H1 (cell line): ENCODE data around the gene ADGRG7. TPM values are rescaled to one million over a fixed set of nuclear protein-coding genes. Genes with fewer than 3 reads are reported as not detected.

Experiments
- CTCF ChIA-PET: fragments of 300-600 bp; sonication (Branson Sonifier 250); formaldehyde crosslinking; loops from one replicate; lab custom pipeline; 2021; ENCODE audit not compliant: partially characterized antibody; lab: Charles Lee
- POLR2A ChIA-PET: fragments of 300-600 bp; sonication (Branson Sonifier 250); formaldehyde crosslinking; loops from one replicate; lab custom pipeline; 2021; ENCODE audit warnings: inconsistent platforms; ENCODE audit not compliant: partially characterized antibody; lab: Charles Lee
- DNase-seq, 2 experiments: peaks; one replicate each; pipeline versions ENCODE4 v3.0.0 to v3.0.0-alpha.2; 2010 to 2022; ENCODE audit warnings: low spot score in 2 of 2, low read depth in 1 of 2, mixed read lengths in 1 of 2
- FAIRE-seq: peaks from 2 replicates; lab custom pipeline; 2011; peaks lifted over from hg19 to GRCh38; lab: Jason Lieb, UNC
- H2AFZ ChIP-seq: 2 replicates; pipeline ENCODE4 v1.8.1; 2012; ENCODE audit warnings: low read length, inconsistent platforms
- H2AK5ac ChIP-seq: 2 replicates; pipeline ENCODE4 v1.6.1; 2013; ENCODE audit warnings: low read depth, low read length
- H2BK120ac ChIP-seq: replicated peaks from 2 replicates; pipeline ENCODE3; 2013; ENCODE audit warnings: low read depth, low read length, inconsistent platforms
- H2BK12ac ChIP-seq: 2 replicates; pipeline ENCODE4 v1.6.1; 2013; ENCODE audit warnings: low read depth, low read length
- H2BK15ac ChIP-seq: 2 replicates; pipeline ENCODE4 v1.6.1; 2013; ENCODE audit warnings: low read length
- H2BK20ac ChIP-seq: 2 replicates; pipeline ENCODE4 v1.6.1; 2013; ENCODE audit warnings: low read length
- H2BK5ac ChIP-seq: 2 replicates; pipeline ENCODE4 v1.6.1; 2013; ENCODE audit warnings: low read depth, low read length
- H3K14ac ChIP-seq: 2 replicates; pipeline ENCODE4 v1.6.1; 2013; ENCODE audit warnings: inconsistent platforms; ENCODE audit not compliant: insufficient read length
- H3K18ac ChIP-seq: 2 replicates; pipeline ENCODE4 v1.6.1; 2013; ENCODE audit warnings: low read length; ENCODE audit errors: extremely low read depth
- H3K23ac ChIP-seq: 2 replicates; pipeline ENCODE4 v1.6.1; 2013; ENCODE audit warnings: inconsistent platforms; ENCODE audit not compliant: insufficient read length
- H3K23me2 ChIP-seq: 2 replicates; pipeline ENCODE4 v1.6.1; 2013; ENCODE audit warnings: low read depth, low read length
- H3K27ac ChIP-seq: 2 replicates; pipeline ENCODE4 v1.6.1; 2011; ENCODE audit warnings: low read depth, low read length, inconsistent platforms
- H3K27me3 ChIP-seq, 4 experiments: replicated peaks in 1 of 4; 1 replicate in 1 of 4; 2 replicates in 3 of 4; pipeline versions ENCODE4 v1.6.1 to v1.8.1; 2011 to 2013; ENCODE audit warnings: low read length in 3 of 4, mild to moderate bottlenecking in 3 of 4, inconsistent platforms in 2 of 4, mixed read lengths in 2 of 4, moderate library complexity in 1 of 4; ENCODE audit not compliant: control insufficient read depth in 3 of 4, insufficient read depth in 3 of 4; ENCODE audit errors: extremely low read depth in 1 of 4
- H3K36me3 ChIP-seq, 4 experiments: 2 replicates each; pipeline versions ENCODE4 v1.6.1 to v1.8.1; 2011 to 2013; ENCODE audit warnings: mild to moderate bottlenecking in 4 of 4, low read length in 3 of 4, moderate library complexity in 2 of 4, control low read depth in 1 of 4, inconsistent platforms in 1 of 4; ENCODE audit not compliant: insufficient read depth in 4 of 4, control insufficient read depth in 2 of 4
- H3K4ac ChIP-seq: replicated peaks from 2 replicates; pipeline ENCODE3; 2013; ENCODE audit warnings: low read length, low read depth, mixed read lengths, inconsistent platforms; ENCODE audit not compliant: insufficient read length
- H3K4me1 ChIP-seq, 4 experiments: replicated peaks in 1 of 4; 1 replicate in 1 of 4; 2 replicates in 3 of 4; pipeline versions ENCODE4 v1.6.1 to v1.8.1; 2011 to 2013; ENCODE audit warnings: low read length in 3 of 4, inconsistent platforms in 2 of 4, mixed read lengths in 1 of 4; ENCODE audit not compliant: insufficient read depth in 4 of 4, control insufficient read depth in 3 of 4
- H3K4me2 ChIP-seq, 2 experiments: 2 replicates each; pipeline versions ENCODE4 v1.6.1 to v1.8.1; 2011 to 2013; ENCODE audit warnings: low read depth in 2 of 2, low read length in 2 of 2, control low read depth in 1 of 2, inconsistent platforms in 1 of 2, mild to moderate bottlenecking in 1 of 2; ENCODE audit not compliant: insufficient read depth in 1 of 2
- H3K4me3 ChIP-seq, 4 experiments: fragments of 200-600, 300-600 bp in 1 of 4; sonication (generic), shearing (Covaris generic), sonication (Bioruptor Twin) in 1 of 4; 2 replicates each; pipeline versions ENCODE4 v1.5.1 to v1.8.1; 2011 to 2016; ENCODE audit warnings: low read length in 4 of 4, low read depth in 3 of 4, control low read depth in 2 of 4, inconsistent platforms in 2 of 4, mild to moderate bottlenecking in 2 of 4, mixed read lengths in 1 of 4, moderate library complexity in 1 of 4; ENCODE audit not compliant: insufficient read depth in 2 of 4; ENCODE audit errors: extremely low read depth in 1 of 4
- H3K56ac ChIP-seq: replicated peaks from 2 replicates; pipeline ENCODE3; 2013; ENCODE audit warnings: low read depth, mild to moderate bottlenecking, mixed read lengths, low read length, inconsistent platforms; ENCODE audit not compliant: insufficient read length
- H3K79me1 ChIP-seq: 2 replicates; pipeline ENCODE4 v1.6.1; 2013; ENCODE audit warnings: low read depth, low read length, control low read depth
- H3K79me2 ChIP-seq, 2 experiments: 2 replicates each; pipeline versions ENCODE4 v1.6.1 to v1.8.1; 2012 to 2013; ENCODE audit warnings: low read length in 2 of 2, mild to moderate bottlenecking in 2 of 2, inconsistent platforms in 1 of 2; ENCODE audit not compliant: insufficient read depth in 2 of 2, control insufficient read depth in 1 of 2
- H3K9ac ChIP-seq, 4 experiments: replicated peaks in 1 of 4; 1 replicate in 1 of 4; 2 replicates in 3 of 4; pipeline versions ENCODE4 v1.6.1 to v1.8.1; 2011 to 2013; ENCODE audit warnings: low read depth in 3 of 4, low read length in 3 of 4, control low read depth in 2 of 4, mild to moderate bottlenecking in 2 of 4, moderate library complexity in 2 of 4, inconsistent platforms in 1 of 4; ENCODE audit errors: extremely low read depth in 1 of 4
- H3K9me3 ChIP-seq, 2 experiments: 2 replicates each; pipeline versions ENCODE4 v1.6.1 to v1.8.1; 2012 to 2013; ENCODE audit warnings: mild to moderate bottlenecking in 2 of 2, moderate library complexity in 2 of 2, control low read depth in 1 of 2, inconsistent platforms in 1 of 2, low read depth in 1 of 2, low read length in 1 of 2, mixed read lengths in 1 of 2; ENCODE audit not compliant: insufficient read depth in 2 of 2
- H4K20me1 ChIP-seq, 2 experiments: replicated peaks in 1 of 2; 2 replicates each; pipeline versions ENCODE3 to v1.8.1; 2011 to 2013; ENCODE audit warnings: inconsistent platforms in 2 of 2, low read length in 2 of 2, mild to moderate bottlenecking in 1 of 2; ENCODE audit not compliant: insufficient read depth in 2 of 2, control insufficient read depth in 1 of 2
- H4K5ac ChIP-seq: 2 replicates; pipeline ENCODE4 v1.6.1; 2013; ENCODE audit warnings: low read length, low read depth, mixed read lengths, inconsistent platforms; ENCODE audit not compliant: insufficient read length
- H4K8ac ChIP-seq: 2 replicates; pipeline ENCODE4 v1.8.0; 2013; ENCODE audit warnings: mild to moderate bottlenecking, moderate library complexity, low read length, inconsistent platforms; ENCODE audit not compliant: insufficient read depth; ENCODE audit errors: extremely low read depth
- H4K91ac ChIP-seq: replicated peaks from 2 replicates; pipeline ENCODE3; 2013; ENCODE audit warnings: low read length, mixed read lengths, inconsistent platforms; ENCODE audit not compliant: insufficient read length
- BCL11A ChIP-seq, 2 experiments: IDR thresholded peaks; one replicate each; pipeline ENCODE4 v1.6.1; 2011; ENCODE audit warnings: low read depth in 2 of 2, low read length in 2 of 2, mild to moderate bottlenecking in 2 of 2
- CBX8 ChIP-seq: fragments of 300-800, 300-1000 bp; sonication (generic); IDR thresholded peaks from 2 replicates; pipeline ENCODE4 v1.7.1; 2016; ENCODE audit warnings: low read depth, low read length, borderline replicate concordance
- CHD1 ChIP-seq: IDR thresholded peaks from 2 replicates; pipeline ENCODE4 v1.6.1; 2012; ENCODE audit warnings: low read depth, low read length, improper control_type of control experiment
- GABPA ChIP-seq: IDR thresholded peaks from 2 replicates; pipeline ENCODE4 v1.6.1; 2011; ENCODE audit warnings: mild to moderate bottlenecking, low read length, moderate library complexity, borderline replicate concordance; ENCODE audit not compliant: insufficient read depth
- GTF2F1 ChIP-seq: IDR thresholded peaks from 2 replicates; pipeline ENCODE4 v1.6.1; 2012; ENCODE audit warnings: low read depth, low read length, improper control_type of control experiment, borderline replicate concordance
- HDAC2 ChIP-seq, 2 experiments: fragments of 300-600 bp in 1 of 2; sonication (generic) in 1 of 2; IDR thresholded peaks; 2 replicates each; pipeline ENCODE4 v1.6.1; 2011 to 2012; ENCODE audit warnings: low read depth in 2 of 2, low read length in 2 of 2, mild to moderate bottlenecking in 2 of 2, moderate library complexity in 2 of 2, borderline replicate concordance in 1 of 2, inconsistent platforms in 1 of 2
- KDM1A ChIP-seq: fragments of 200-600, 300-600 bp; sonication (generic); IDR thresholded peaks from 2 replicates; pipeline ENCODE4 v1.7.1; 2016; ENCODE audit warnings: mild to moderate bottlenecking, low read length, borderline replicate concordance
- KDM5A ChIP-seq: fragments of 200-600 bp; IDR thresholded peaks from 2 replicates; pipeline ENCODE4 v1.7.1; 2012; ENCODE audit warnings: mild to moderate bottlenecking, low read length, inconsistent platforms, mixed read lengths
- MAX ChIP-seq: IDR thresholded peaks from 2 replicates; pipeline ENCODE4 v1.6.1; 2012; ENCODE audit warnings: inconsistent platforms
- RBBP5 ChIP-seq: IDR thresholded peaks from 2 replicates; pipeline ENCODE4 v1.7.1; 2012; ENCODE audit warnings: low read depth, mild to moderate bottlenecking, inconsistent platforms, low read length, moderate library complexity, borderline replicate concordance
- SIN3A ChIP-seq, 2 experiments: IDR thresholded peaks in 1 of 2; conservative IDR thresholded peaks in 1 of 2; 2 replicates each; pipeline ENCODE4 v1.6.1; 2011 to 2012; ENCODE audit warnings: low read length in 2 of 2, improper control_type of control experiment in 1 of 2, low read depth in 1 of 2, mild to moderate bottlenecking in 1 of 2
- SIX5 ChIP-seq: IDR thresholded peaks from 2 replicates; pipeline ENCODE4 v1.6.1; 2011; ENCODE audit warnings: mild to moderate bottlenecking, low read depth, low read length
- SP4 ChIP-seq: IDR thresholded peaks from 2 replicates; pipeline ENCODE4 v1.6.1; 2012; ENCODE audit warnings: low read length, inconsistent platforms
- TBP ChIP-seq: IDR thresholded peaks from 2 replicates; pipeline ENCODE4 v1.6.1; 2011; ENCODE audit warnings: low read depth, low read length, improper control_type of control experiment
- WGBS, 2 experiments: shearing (Covaris generic) in 1 of 2; methylation state at CpG; one replicate each; pipeline versions ENCODE4 v1.1.6 to v1.1.7; 2013 to 2015; ENCODE audit warnings: low lambda C conversion rate in 2 of 2, mixed read lengths in 2 of 2, inconsistent platforms in 1 of 2, low coverage in 1 of 2, missing lambda C conversion rate in 1 of 2; ENCODE audit not compliant: insufficient replicate concordance in 2 of 2, insufficient coverage in 1 of 2, insufficient read length in 1 of 2; ENCODE audit errors: extremely low coverage in 1 of 2, missing lambda C conversion rate in 1 of 2; 5-methylcytosine and 5-hydroxymethylcytosine counted together
- polyA plus RNA-seq, 7 experiments: library from polyadenylated mRNA; depleted of rRNA in 3 of 7; stranded (reverse) in 5 of 7; unstranded in 2 of 7; fragments of >200 nt in 5 of 7; fragments of 200-250 nt in 2 of 7; gene quantifications; 1 replicate in 5 of 7; 2 replicates in 1 of 7; 4 replicates in 1 of 7; pipeline versions ENCODE4 v1.2.1 to v1.2.3, GENCODE V29; 2011 to 2013; ENCODE audit warnings: missing spikeins in 2 of 7, mixed read lengths in 2 of 7
- total RNA-seq: library from RNA; stranded (reverse); fragmentation: NEBNext Ultra II Directional; extraction: Animal tissue kit (Norgen Biotek cat#: 25700); gene quantifications from 2 replicates; pipeline ENCODE4 v1.2.1, GENCODE V29; 2021

Gene ADGRG7
- total and polyA plus RNA-seq, 2 of the 8 experiments (the other 6 are each of a cell fraction or from before 2014, with no cell fraction given) = not detected

DNA sequence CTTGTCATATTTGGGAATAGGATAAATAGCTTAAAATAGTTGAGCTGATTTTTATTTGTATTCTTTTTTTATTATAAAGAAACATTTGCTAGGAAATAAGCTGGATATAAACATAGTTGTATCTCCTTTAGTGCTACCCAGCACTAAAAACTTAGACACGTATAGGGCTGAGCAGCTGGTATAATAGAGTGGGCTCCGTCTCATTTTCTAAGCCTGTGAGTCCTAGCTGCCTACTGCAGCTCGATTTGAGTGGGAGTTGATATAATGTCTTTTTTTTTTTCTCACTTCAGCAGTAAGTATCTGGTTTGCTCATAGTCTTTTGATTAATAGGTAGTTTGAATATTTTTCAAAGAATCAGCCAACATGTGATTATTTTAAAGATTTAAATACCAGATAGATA lies 134.1 kb downstream of the ADGRG7 start:
- Histone ChIP-seq H2BK120ac (no peak overlapping the region), H4K5ac (no peak overlapping the region), H2BK12ac (no peak overlapping the region), H4K91ac (no peak overlapping the region), H2AK5ac (no peak overlapping the region), H3K4me3 (no peak overlapping the region), H3K4ac (no peak overlapping the region), H3K79me2 (no peaks in the 10 kb centered on the region), H3K4me1 (no peaks in the 10 kb centered on the region), H3K9me3 (no peaks in the 10 kb centered on the region), H2BK15ac (no peak overlapping the region), H3K23me2 (no peaks in the 10 kb centered on the region), H2AFZ (no peak overlapping the region), H3K27me3 (no peaks in the 10 kb centered on the region), H3K4me2 (no peak overlapping the region), H3K9ac (no peak overlapping the region), H3K18ac (no peak overlapping the region), H3K27ac (no peak overlapping the region), H2BK5ac (no peak overlapping the region), H4K20me1 (no peaks in the 10 kb centered on the region), H3K36me3 (peaks cover 7 to 63% (median 24%) of the 10 kb centered on the region in 4 experiments), H3K79me1 (no peaks in the 10 kb centered on the region; the same call in 1 of the 2 replicates), H2BK20ac (no peak overlapping the region), H3K23ac (no peak overlapping the region), H4K8ac (no peak overlapping the region), H3K14ac (no peak overlapping the region), H3K56ac (no peak overlapping the region)
- DNase-seq (no peak), FAIRE-seq (no peak)
- ChIA-PET POLR2A (no interaction called here), CTCF (interaction anchor here (0.7 to 2.0 kb wide), 4 partner anchors 9 to 53 kb away, joined by 3 to 6 read pairs (median 4); no protein-coding TSS in a partner anchor)
- 90% methylated on average over 3 of the region's 3 CpGs; no CpG with 5 or more reads in 1 of the 2 experiments for whole genome bisulfite sequencing, 2 experiments
- TF ChIP-seq KDM1A (no peak), BCL11A (IDR thresholded peaks at IDR 0.05; ENCODE audit: low read depth in 2 of 2, low read length in 2 of 2) (no peak), SIX5 (no peak), KDM5A (no peak), TBP (no peak), SIN3A (conservative IDR thresholded peaks at IDR 0.05 in 1 of 2, IDR thresholded peaks at IDR 0.05 in 1 of 2; ENCODE audit: low read depth in 1 of 2, low read length in 2 of 2) (no peak), GABPA (no peak), MAX (no peak), RBBP5 (no peak), CBX8 (no peak), SP4 (no peak), GTF2F1 (no peak), HDAC2 (IDR thresholded peaks at IDR 0.05; ENCODE audit: borderline replicate concordance in 1 of 2, low read depth in 2 of 2, low read length in 2 of 2) (no peak), CHD1 (no peak)
